ENCODE results near the gene PAPPA. TPM values are rescaled to one million over a fixed set of nuclear protein-coding genes. Genes with fewer than 3 reads are reported as not detected.

PAPPA gene
- total and polyA plus RNA-seq, 4 experiments from 2014 or later, result not detected

DNA sequence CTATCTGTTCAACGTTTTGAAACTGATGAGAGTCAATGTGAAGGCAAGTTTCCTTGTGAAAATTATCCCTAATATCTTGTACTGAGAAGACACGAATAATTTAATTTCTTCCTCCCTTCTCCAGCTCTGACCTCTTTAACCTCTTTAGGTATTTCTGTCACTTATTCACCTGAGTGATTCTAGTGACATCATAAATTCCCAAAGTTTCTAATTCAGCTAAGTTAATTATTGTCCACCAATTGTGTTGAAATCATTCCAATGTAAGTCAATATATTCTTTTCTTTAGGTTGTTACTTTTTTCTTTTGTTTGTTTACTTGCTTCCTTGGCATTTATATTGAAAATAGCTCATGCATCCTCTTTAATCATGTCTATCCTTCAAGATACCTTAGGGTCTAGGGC, 143.8 kb downstream of the PAPPA start:
- no peak overlapping the region for H3K4me3 Mint-ChIP-seq
- no peaks in the 10 kb centered on the region for H3K27me3 ChIP-seq (ENCODE audit: insufficient read depth, low read length)
- H3K4me3 ChIP-seq (ENCODE audit: low read length in 2 of 2), result no peak overlapping the region
- intact Hi-C loops (cut with micrococcal nuclease), result no loop called here
- H3K27ac Mint-ChIP-seq, result no peak overlapping the region
- no peak for DNase-seq
- no peaks in the 10 kb centered on the region for H3K4me1 ChIP-seq (ENCODE audit: insufficient read depth, low read length)
- ChIA-PET POLR2A (ENCODE audit: partially characterized antibody) (no interaction called here), CTCF (ENCODE audit: partially characterized antibody) (no interaction called here)
- H3K36me3 Mint-ChIP-seq, result no peaks in the 10 kb centered on the region
- H3K27ac ChIP-seq (ENCODE audit: low read depth, low read length), result no peak overlapping the region
- H3K27me3 Mint-ChIP-seq, result peaks cover 0 to 3% of the 10 kb centered on the region in 2 donors
- H3K4me1 Mint-ChIP-seq, result no peaks in the 10 kb centered on the region
- H3K9me3 Mint-ChIP-seq, result peaks cover 0 to 4% (median 0%) of the 10 kb centered on the region in 8 donors
- H3K36me3 ChIP-seq (ENCODE audit: insufficient read depth, low read length), result no peaks in the 10 kb centered on the region
- H3K9me3 ChIP-seq (ENCODE audit: control insufficient read depth in 1 of 2, low read length in 2 of 2), result no peaks in the 10 kb centered on the region

- ChIA-PET CTCF (ENCODE audit: partially characterized antibody) (no interaction called here), POLR2A (ENCODE audit: partially characterized antibody) (no interaction called here)
- H3K4me1 ChIP-seq (ENCODE audit: insufficient read depth, low read length), result no peaks in the 10 kb centered on the region
- H3K36me3 Mint-ChIP-seq, result no peaks in the 10 kb centered on the region
- no peaks in the 10 kb centered on the region for H3K9me3 ChIP-seq (ENCODE audit: control insufficient read depth in 1 of 2, low read length in 2 of 2)
- intact Hi-C loops (cut with micrococcal nuclease), result no loop called here
- H3K27me3 ChIP-seq (ENCODE audit: insufficient read depth, low read length), result no peaks in the 10 kb centered on the region
- peaks cover 0 to 4% (median 0%) of the 10 kb centered on the region in 8 donors for H3K9me3 Mint-ChIP-seq
- no peak overlapping the region for H3K4me3 ChIP-seq (ENCODE audit: low read length in 2 of 2)
- H3K4me1 Mint-ChIP-seq, result no peaks in the 10 kb centered on the region
- H3K27ac Mint-ChIP-seq, result no peak overlapping the region
- H3K36me3 ChIP-seq (ENCODE audit: insufficient read depth, low read length), result no peaks in the 10 kb centered on the region
- no peak for DNase-seq
- H3K4me3 Mint-ChIP-seq, result no peak overlapping the region
- peaks cover 0 to 5% of the 10 kb centered on the region in 2 donors for H3K27me3 Mint-ChIP-seq
- no peak overlapping the region for H3K27ac ChIP-seq (ENCODE audit: low read depth, low read length)
These were observed 144.7 kb downstream of the PAPPA start for GRCh38 chr9:116298249-116298648.

GRCh38 chr9:116298878-116299391, 145.3 kb downstream of the PAPPA start:
- CTCF ChIA-PET (ENCODE audit: partially characterized antibody), result interaction anchor here (0.6 kb wide), 1 partner anchor 12 kb away, joined by 3 read pairs; no protein-coding TSS in a partner anchor

GRCh38 chr9:116300360-116300870, 146.8 kb downstream of the PAPPA start:
- no peak for DNase-seq
- H3K36me3 Mint-ChIP-seq, result no peaks in the 10 kb centered on the region
- CTCF ChIA-PET (ENCODE audit: partially characterized antibody), result no interaction called here
- Histone ChIP-seq H3K4me3 (ENCODE audit: low read length in 2 of 2) (no peak overlapping the region), H3K27me3 (ENCODE audit: insufficient read depth, low read length) (no peaks in the 10 kb centered on the region), H3K27ac (ENCODE audit: low read depth, low read length) (no peak overlapping the region), H3K9me3 (ENCODE audit: control insufficient read depth in 1 of 2, low read length in 2 of 2) (no peaks in the 10 kb centered on the region), H3K36me3 (ENCODE audit: insufficient read depth, low read length) (no peaks in the 10 kb centered on the region), H3K4me1 (ENCODE audit: insufficient read depth, low read length) (no peaks in the 10 kb centered on the region)
- POLR2A ChIA-PET (ENCODE audit: partially characterized antibody), result no interaction called here
- no peak overlapping the region for H3K4me3 Mint-ChIP-seq
- peaks cover 0 to 7% of the 10 kb centered on the region in 2 donors for H3K27me3 Mint-ChIP-seq
- no peak overlapping the region for H3K27ac Mint-ChIP-seq
- peaks cover 0 to 4% (median 0%) of the 10 kb centered on the region in 8 donors for H3K9me3 Mint-ChIP-seq
- intact Hi-C loops (cut with micrococcal nuclease), result no loop called here
- H3K4me1 Mint-ChIP-seq, result no peaks in the 10 kb centered on the region

More at GRCh38 chr9:116298878-116299391, 145.3 kb downstream of the PAPPA start:
- H3K4me1 ChIP-seq (ENCODE audit: insufficient read depth, low read length), result no peaks in the 10 kb centered on the region
- H3K27me3 Mint-ChIP-seq, result peaks cover 0 to 5% of the 10 kb centered on the region in 2 donors
- no peak for DNase-seq
- no peaks in the 10 kb centered on the region for H3K36me3 ChIP-seq (ENCODE audit: insufficient read depth, low read length)
- H3K27ac ChIP-seq (ENCODE audit: low read depth, low read length), result no peak overlapping the region
- H3K27ac Mint-ChIP-seq, result no peak overlapping the region
- no peaks in the 10 kb centered on the region for H3K36me3 Mint-ChIP-seq
- intact Hi-C loops (cut with micrococcal nuclease), result no loop called here
- no peaks in the 10 kb centered on the region for H3K4me1 Mint-ChIP-seq
- H3K4me3 Mint-ChIP-seq, result no peak overlapping the region
- H3K27me3 ChIP-seq (ENCODE audit: insufficient read depth, low read length), result no peaks in the 10 kb centered on the region
- no peaks in the 10 kb centered on the region for H3K9me3 ChIP-seq (ENCODE audit: control insufficient read depth in 1 of 2, low read length in 2 of 2)
- H3K9me3 Mint-ChIP-seq, result peaks cover 0 to 4% (median 0%) of the 10 kb centered on the region in 8 donors
- POLR2A ChIA-PET (ENCODE audit: partially characterized antibody), result no interaction called here
- H3K4me3 ChIP-seq (ENCODE audit: low read length in 2 of 2), result no peak overlapping the region

DNA sequence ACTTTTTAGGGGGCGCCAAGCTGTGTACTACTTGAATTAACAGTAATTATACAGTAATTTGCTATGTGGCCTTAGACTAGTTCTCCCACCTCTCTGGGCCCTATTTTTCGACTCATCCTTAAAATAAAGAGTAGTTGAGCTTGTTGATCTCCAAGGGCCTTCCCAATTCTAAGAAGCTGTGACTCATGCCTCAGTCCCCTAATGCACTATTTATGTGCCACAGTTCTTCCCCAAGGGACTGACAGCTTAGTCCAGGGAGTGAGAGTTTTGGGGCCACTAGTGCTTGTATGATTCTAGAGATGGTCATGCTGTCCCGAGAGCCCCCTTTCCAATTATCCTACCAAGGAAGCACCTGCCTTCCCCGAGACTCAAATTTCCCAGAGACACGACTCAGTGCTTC, 149.7 kb downstream of the PAPPA start:
- H3K27ac ChIP-seq (ENCODE audit: low read depth, low read length), result no peak overlapping the region
- POLR2A ChIA-PET (ENCODE audit: partially characterized antibody), result no interaction called here
- no peaks in the 10 kb centered on the region for H3K36me3 ChIP-seq (ENCODE audit: insufficient read depth, low read length)
- H3K9me3 Mint-ChIP-seq, result peaks cover 0 to 4% (median 0%) of the 10 kb centered on the region in 8 donors
- no peak overlapping the region for H3K4me3 Mint-ChIP-seq
- no peaks in the 10 kb centered on the region for H3K4me1 Mint-ChIP-seq
- CTCF ChIA-PET (ENCODE audit: partially characterized antibody), result no interaction called here
- H3K27me3 Mint-ChIP-seq, result peaks cover 0 to 7% of the 10 kb centered on the region in 2 donors
- H3K36me3 Mint-ChIP-seq, result no peaks in the 10 kb centered on the region
- H3K27ac Mint-ChIP-seq, result no peak overlapping the region
- H3K4me3 ChIP-seq (ENCODE audit: low read length in 2 of 2), result no peak overlapping the region
- no peak for DNase-seq
- H3K9me3 ChIP-seq (ENCODE audit: control insufficient read depth in 1 of 2, low read length in 2 of 2), result no peaks in the 10 kb centered on the region
- H3K27me3 ChIP-seq (ENCODE audit: insufficient read depth, low read length), result no peaks in the 10 kb centered on the region
- H3K4me1 ChIP-seq (ENCODE audit: insufficient read depth, low read length), result no peaks in the 10 kb centered on the region
- intact Hi-C loops (cut with micrococcal nuclease), result no loop called here

GRCh38 chr9:116303886-116304538, 150.4 kb downstream of the PAPPA start:
- H3K27me3 Mint-ChIP-seq, result peaks cover 0 to 7% of the 10 kb centered on the region in 2 donors
- Histone ChIP-seq H3K36me3 (ENCODE audit: insufficient read depth, low read length) (no peaks in the 10 kb centered on the region), H3K27ac (ENCODE audit: low read depth, low read length) (no peak overlapping the region), H3K4me3 (ENCODE audit: low read length in 2 of 2) (no peak overlapping the region), H3K27me3 (ENCODE audit: insufficient read depth, low read length) (no peaks in the 10 kb centered on the region), H3K4me1 (ENCODE audit: insufficient read depth, low read length) (no peaks in the 10 kb centered on the region), H3K9me3 (ENCODE audit: control insufficient read depth in 1 of 2, low read length in 2 of 2) (no peaks in the 10 kb centered on the region)
- intact Hi-C loops (cut with micrococcal nuclease), result no loop called here
- no peaks in the 10 kb centered on the region for H3K36me3 Mint-ChIP-seq
- no peak overlapping the region for H3K4me3 Mint-ChIP-seq
- H3K27ac Mint-ChIP-seq, result no peak overlapping the region
- no peaks in the 10 kb centered on the region for H3K4me1 Mint-ChIP-seq
- peaks cover 0 to 4% (median 0%) of the 10 kb centered on the region in 8 donors for H3K9me3 Mint-ChIP-seq
- ChIA-PET POLR2A (ENCODE audit: partially characterized antibody) (no interaction called here), CTCF (ENCODE audit: partially characterized antibody) (interaction anchor here (0.7 kb wide), 1 partner anchor 26 kb away, joined by 3 read pairs; no protein-coding TSS in a partner anchor)
- no peak for DNase-seq

- intact Hi-C loops (cut with micrococcal nuclease), result no loop called here
- Histone ChIP-seq H3K36me3 (ENCODE audit: insufficient read depth, low read length) (no peaks in the 10 kb centered on the region), H3K4me3 (ENCODE audit: low read length in 2 of 2) (no peak overlapping the region), H3K4me1 (ENCODE audit: insufficient read depth, low read length) (no peaks in the 10 kb centered on the region), H3K27ac (ENCODE audit: low read depth, low read length) (no peak overlapping the region), H3K9me3 (ENCODE audit: control insufficient read depth in 1 of 2, low read length in 2 of 2) (no peaks in the 10 kb centered on the region), H3K27me3 (ENCODE audit: insufficient read depth, low read length) (no peaks in the 10 kb centered on the region)
- Mint-ChIP-seq H3K27me3 (peaks cover 0 to 4% of the 10 kb centered on the region in 2 donors), H3K4me3 (no peak overlapping the region), H3K27ac (no peak overlapping the region), H3K4me1 (no peaks in the 10 kb centered on the region), H3K9me3 (peaks cover 0 to 3% (median 0%) of the 10 kb centered on the region in 8 donors), H3K36me3 (no peaks in the 10 kb centered on the region)
- CTCF ChIA-PET (ENCODE audit: partially characterized antibody), result interaction anchor here (0.7 kb wide), 1 partner anchor 26 kb away, joined by 3 read pairs; no protein-coding TSS in a partner anchor
- POLR2A ChIA-PET (ENCODE audit: partially characterized antibody), result no interaction called here
- DNase-seq, result no peak
These were observed 151.2 kb downstream of the PAPPA start for GRCh38 chr9:116304761-116305160.
